Activated CD8-positive, alpha-beta T cell treated with anti-CD3 and anti-CD28 coated beads for 36 hours (primary cell): ENCODE measurements around the gene RPS3. TPM values are rescaled to one million over a fixed set of nuclear protein-coding genes. Genes with fewer than 3 reads are reported as not detected.

ENCODE experiments used
- ATAC-seq: fragments of 200-7000 bp; cut with Tn5 transposase; one replicate; pipeline ENCODE4 v1.10.0; 2021; ENCODE audit warnings: mild to moderate bottlenecking, moderate library complexity
- CTCF ChIA-PET: fragments of 350-600 bp; sonication (Branson Sonifier 250); formaldehyde crosslinking; loops from one replicate; lab custom pipeline; 2021; ENCODE audit warnings: antibody characterized with exemption; lab: Charles Lee
- POLR2A ChIA-PET: fragments of 350-600 bp; sonication (Branson Sonifier 250); formaldehyde crosslinking; loops from one replicate; lab custom pipeline; 2021; ENCODE audit warnings: antibody characterized with exemption; lab: Charles Lee
- DNase-seq: peaks from one replicate; pipeline ENCODE4 v3.0.0-alpha.2; 2020
- H3K27ac Mint-ChIP-seq: one replicate; pipeline ENCODE4 v1.8.0; 2021; ENCODE audit warnings: mild to moderate bottlenecking, mixed read lengths
- H3K27me3 Mint-ChIP-seq: one replicate; pipeline ENCODE4 v1.8.0; 2021; ENCODE audit warnings: mixed read lengths
- H3K36me3 Mint-ChIP-seq: one replicate; pipeline ENCODE4 v1.8.0; 2021; ENCODE audit warnings: low read depth, mixed read lengths
- H3K4me1 Mint-ChIP-seq: one replicate; pipeline ENCODE4 v1.8.0; 2021; ENCODE audit warnings: low read depth, mixed read lengths
- H3K4me3 Mint-ChIP-seq: one replicate; pipeline ENCODE4 v1.8.0; 2021; ENCODE audit warnings: mild to moderate bottlenecking, moderate library complexity, mixed read lengths
- H3K9me3 Mint-ChIP-seq: one replicate; pipeline ENCODE4 v1.8.0; 2021; ENCODE audit warnings: mixed read lengths
- CTCF ChIP-seq: fragments of 200-600 bp; IDR thresholded peaks from one replicate; pipeline ENCODE4 v1.8.0; 2022; ENCODE audit warnings: antibody characterized with exemption, mild to moderate bottlenecking
- intact Hi-C: fragments of 100-400 bp; cut with micrococcal nuclease; formaldehyde crosslinking; loops from one replicate; pipeline ENCODE4 v1.10.0; 2022
- total RNA-seq, 2 experiments: library from RNA; stranded (reverse); gene quantifications; one replicate each; pipeline ENCODE4 v1.2.3, GENCODE V29; 2021

Gene RPS3
- total RNA-seq, 2 experiments from 2014 or later, result 4,906 to 4,954 TPM

GRCh38 chr11:75434051-75434450 lies 34.7 kb downstream of the RPS3 start:
- POLR2A ChIA-PET, result interaction anchor here (0.8 to 1.3 kb wide), 2 partner anchors 11 to 27 kb away, joined by 3 read pairs; no protein-coding TSS in a partner anchor
- intact Hi-C loops, result no loop called here
- DNase-seq (no peak), ATAC-seq (no peak)
- H3K27ac Mint-ChIP-seq, result no peak overlapping the region
- CTCF ChIA-PET, result interaction anchor here (1.1 to 3.6 kb wide), 4 partner anchors 8 to 98 kb away, joined by 3 to 16 read pairs (median 6); partner anchors contain the start of gene GDPD5
- H3K36me3 Mint-ChIP-seq, result peaks cover 3% of the 10 kb centered on the region
- H3K4me1 Mint-ChIP-seq, result peaks cover 11% of the 10 kb centered on the region
- H3K27me3 Mint-ChIP-seq, result peaks cover 35% of the 10 kb centered on the region
- H3K9me3 Mint-ChIP-seq, result peaks cover 5% of the 10 kb centered on the region
- no peak overlapping the region for H3K4me3 Mint-ChIP-seq
- TF ChIP-seq CTCF, result no peak

GRCh38 chr11:75434886-75435570 lies 35.7 kb downstream of the RPS3 start:
- no peak overlapping the region for H3K4me3 Mint-ChIP-seq
- CTCF ChIA-PET, result interaction anchor here (1.1 to 3.6 kb wide), 3 partner anchors 9 to 97 kb away, joined by 3 to 16 read pairs (median 6); no protein-coding TSS in a partner anchor
- ATAC-seq, result no peak
- H3K4me1 Mint-ChIP-seq, result peaks cover 6% of the 10 kb centered on the region
- POLR2A ChIA-PET, result interaction anchor here (1.3 kb wide), 1 partner anchor 12 kb away, joined by 3 read pairs; no protein-coding TSS in a partner anchor
- no peak overlapping the region for H3K27ac Mint-ChIP-seq
- no peaks in the 10 kb centered on the region for H3K9me3 Mint-ChIP-seq
- peaks cover 30% of the 10 kb centered on the region for H3K27me3 Mint-ChIP-seq
- H3K36me3 Mint-ChIP-seq, result no peaks in the 10 kb centered on the region
- TF ChIP-seq CTCF, result no peak
- intact Hi-C loops, result no loop called here
- no peak for DNase-seq

GRCh38 chr11:75435571-75435925 lies 36.2 kb downstream of the RPS3 start:
- TF ChIP-seq CTCF, result no peak
- DNase-seq (no peak), ATAC-seq (no peak)
- Mint-ChIP-seq H3K27ac (no peak overlapping the region), H3K9me3 (no peaks in the 10 kb centered on the region), H3K4me3 (no peak overlapping the region), H3K36me3 (no peaks in the 10 kb centered on the region), H3K27me3 (peaks cover 28% of the 10 kb centered on the region), H3K4me1 (peaks cover 5% of the 10 kb centered on the region)
- intact Hi-C loops, result no loop called here
- POLR2A ChIA-PET, result interaction anchor here (0.6 kb wide), 1 partner anchor 178 kb away, joined by 3 read pairs; no protein-coding TSS in a partner anchor
- CTCF ChIA-PET, result interaction anchor here (3.6 kb wide), 1 partner anchor 10 kb away, joined by 16 read pairs; no protein-coding TSS in a partner anchor

- H3K4me3 Mint-ChIP-seq, result no peak overlapping the region
- POLR2A ChIA-PET, result interaction anchor here (1.0 to 1.5 kb wide), 3 partner anchors 20 to 96 kb away, joined by 3 read pairs; no protein-coding TSS in a partner anchor
- H3K36me3 Mint-ChIP-seq, result no peaks in the 10 kb centered on the region
- H3K27me3 Mint-ChIP-seq, result peaks cover 15% of the 10 kb centered on the region
- TF ChIP-seq CTCF, result no peak
- ATAC-seq (no peak), DNase-seq (no peak)
- intact Hi-C loops, result no loop called here
- H3K4me1 Mint-ChIP-seq, result no peaks in the 10 kb centered on the region
- CTCF ChIA-PET, result interaction anchor here (1.0 to 3.6 kb wide), 3 partner anchors 8 to 95 kb away, joined by 4 to 16 read pairs (median 5); no protein-coding TSS in a partner anchor
- H3K27ac Mint-ChIP-seq, result no peak overlapping the region
- H3K9me3 Mint-ChIP-seq, result no peaks in the 10 kb centered on the region
Observed at GRCh38 chr11:75436806-75437205, 37.5 kb downstream of the RPS3 start.
